HepG2 (cell line): ENCODE measurements around the gene DYTN. TPM values are rescaled to one million over a fixed set of nuclear protein-coding genes. Genes with fewer than 3 reads are reported as not detected.

Experiments used
- ATAC-seq: fragments of 200-7000 bp; cut with Tn5 transposase; 3 replicates; pipeline ENCODE4 v1.9.1; 2020; ENCODE audit warnings: mild to moderate bottlenecking, moderate library complexity
- BruUV-seq: library from RNA; stranded (reverse); fragments of 400-500 nt; replicated peaks from 2 replicates; lab custom pipeline; 2021; lab: Mats Ljungman, UMichigan
- CTCF ChIA-PET: fragments of 300-600 bp; formaldehyde crosslinking; extraction: SDS; loops from one replicate; lab custom pipeline; 2021; ENCODE audit warnings: low total read pairs, inconsistent platforms, low intra/inter-chr PET ratio; lab: Yijun Ruan, JAX
- POLR2A ChIA-PET: fragments of 350-600 bp; sonication (Branson Sonifier 250); formaldehyde crosslinking; loops from one replicate; lab custom pipeline; 2020; ENCODE audit warnings: antibody characterized with exemption, inconsistent platforms; lab: Yijun Ruan, JAX
- DNase-seq: peaks from one replicate; pipeline ENCODE4 v3.0.0-alpha.2; 2015; ENCODE audit warnings: low spot score
- FAIRE-seq: peaks from 3 replicates; lab custom pipeline; 2011; peaks lifted over from hg19 to GRCh38; lab: Jason Lieb, UNC
- H2AFZ ChIP-seq: one replicate; pipeline ENCODE4 v1.6.1; 2011; ENCODE audit warnings: low read length, inconsistent platforms
- H3K27ac ChIP-seq: fragments of 300-600 bp; 3 replicates; pipeline ENCODE4 v1.8.0; 2011; ENCODE audit warnings: mixed run types, mild to moderate bottlenecking, mixed read lengths, low read length, inconsistent platforms; ENCODE audit not compliant: insufficient read depth; ENCODE audit errors: extremely low read length
- H3K27me3 ChIP-seq, 2 experiments: fragments of 200-600 bp in 1 of 2; 2 replicates in 1 of 2; 3 replicates in 1 of 2; pipeline versions ENCODE4 v1.6.0 to v1.8.0; 2011; ENCODE audit warnings: low read length in 2 of 2, mild to moderate bottlenecking in 2 of 2, moderate library complexity in 2 of 2, inconsistent platforms in 1 of 2; ENCODE audit not compliant: insufficient read depth in 2 of 2, control insufficient read depth in 1 of 2
- H3K36me3 ChIP-seq, 2 experiments: fragments of 200-600 bp in 1 of 2; replicated peaks in 1 of 2; 2 replicates in 1 of 2; 3 replicates in 1 of 2; pipeline versions ENCODE4 v1.5.1 to v1.8.0; 2011; ENCODE audit warnings: low read length in 2 of 2, inconsistent platforms in 1 of 2; ENCODE audit not compliant: insufficient read depth in 2 of 2, control insufficient read depth in 1 of 2
- H3K4me1 ChIP-seq: 2 replicates; pipeline ENCODE4 v1.5.1; 2012; ENCODE audit warnings: low read length, inconsistent platforms; ENCODE audit not compliant: insufficient read depth
- H3K4me2 ChIP-seq: 2 replicates; pipeline ENCODE4 v1.6.0; 2011; ENCODE audit warnings: low read depth, low read length, inconsistent platforms
- H3K4me3 ChIP-seq, 3 experiments: fragments of 200-600 bp in 1 of 3; sonication (generic), shearing (Covaris generic) in 1 of 3; replicated peaks in 1 of 3; 2 replicates each; pipeline ENCODE4 v1.5.1; 2011 to 2016; ENCODE audit warnings: low read length in 3 of 3, inconsistent platforms in 2 of 3, low read depth in 2 of 3, mild to moderate bottlenecking in 2 of 3, control low read depth in 1 of 3, mixed read lengths in 1 of 3; ENCODE audit not compliant: insufficient read depth in 1 of 3
- H3K79me2 ChIP-seq: one replicate; pipeline ENCODE4 v1.6.1; 2011; ENCODE audit warnings: low read length, inconsistent platforms; ENCODE audit not compliant: insufficient read depth
- H3K9ac ChIP-seq: 2 replicates; pipeline ENCODE4 v1.6.0; 2011; ENCODE audit warnings: mild to moderate bottlenecking, low read depth, low read length, inconsistent platforms; ENCODE audit not compliant: insufficient read depth
- H3K9me3 ChIP-seq: 2 replicates; pipeline ENCODE4 v1.5.1; 2012; ENCODE audit warnings: mild to moderate bottlenecking, low read length
- H4K20me1 ChIP-seq: 2 replicates; pipeline ENCODE4 v1.6.0; 2011; ENCODE audit warnings: inconsistent platforms, mild to moderate bottlenecking, low read length, moderate library complexity; ENCODE audit not compliant: insufficient read depth
- ESRRA ChIP-seq: sonication (generic); formaldehyde crosslinking; IDR thresholded peaks from 2 replicates; pipeline ENCODE4 v1.5.1; 2020; ENCODE audit warnings: mild to moderate bottlenecking, low read depth, missing genetic modification reagents
- HDAC6 ChIP-seq: fragments of 200-600 bp; sonication (generic); IDR thresholded peaks from 2 replicates; pipeline ENCODE4 v1.7.0; 2017; ENCODE audit warnings: mild to moderate bottlenecking, antibody characterized with exemption, low read length, low read depth
- MAFK ChIP-seq, 2 experiments: IDR thresholded peaks in 1 of 2; conservative IDR thresholded peaks in 1 of 2; 2 replicates each; pipeline ENCODE4 v1.6.1; 2011; ENCODE audit warnings: improper control_type of control experiment in 2 of 2, low read length in 2 of 2
- NFE2L2 ChIP-seq: fragments of 150-350 bp; IDR thresholded peaks from 2 replicates; pipeline ENCODE4 v1.6.1; 2014; ENCODE audit warnings: low read length
- SMARCE1 ChIP-seq: fragments of 450-650 bp; IDR thresholded peaks from 2 replicates; pipeline ENCODE4 v1.6.1; 2017; ENCODE audit warnings: borderline replicate concordance
- ZNF256 ChIP-seq: sonication (generic); formaldehyde crosslinking; conservative IDR thresholded peaks from 2 replicates; pipeline ENCODE4 v1.4.0; 2020; ENCODE audit warnings: missing genetic modification reagents
- ZNF549 ChIP-seq: sonication (generic); formaldehyde crosslinking; IDR thresholded peaks from 2 replicates; pipeline ENCODE4 v1.5.0; 2020; ENCODE audit warnings: missing genetic modification reagents
- WGBS: methylation state at CpG from one replicate; pipeline ENCODE4 v1.1.6; 2017; ENCODE audit warnings: low lambda C conversion rate; 5-methylcytosine and 5-hydroxymethylcytosine counted together
- in situ Hi-C: cut with HindIII; loops from 2 replicates; pipeline ENCODE4 v1.10.0; 2017; ENCODE audit warnings: low pct_unique_long_range_greater_than_20kb; ENCODE audit not compliant: extremely low pct_ligation_motif_present
- intact Hi-C: fragments of 100-400 bp; cut with micrococcal nuclease; formaldehyde crosslinking; loops from one replicate; pipeline ENCODE4 v1.10.0; 2022; ENCODE audit not compliant: unreplicated experiment
- polyA plus RNA-seq, 8 experiments: library from polyadenylated mRNA; depleted of rRNA in 3 of 8; stranded (reverse) in 7 of 8; unstranded in 1 of 8; fragments of >200 nt; fragmentation: Illumina TruSeq in 4 of 8; extraction: Trizol in 4 of 8; gene quantifications; 2 replicates each; pipeline versions ENCODE4 v1.2.1 to v1.2.3, GENCODE V29; 2011 to 2016; ENCODE audit warnings: low read depth in 4 of 8, missing spikeins in 1 of 8, mixed read lengths in 1 of 8; ENCODE audit not compliant: insufficient read depth in 1 of 8
- total RNA-seq, 5 experiments: library from RNA; depleted of rRNA; stranded (reverse); fragments of >200 nt; fragmentation: Illumina TruSeq; extraction: Trizol; gene quantifications; 2 replicates each; pipeline ENCODE4 v1.2.3, GENCODE V29; 2016; ENCODE audit warnings: low read depth in 1 of 5
- TF ChIP-seq, protein P1 (sequence below): sonication (generic); formaldehyde crosslinking; IDR thresholded peaks from 2 replicates; pipeline ENCODE4 v1.9.0; 2021; ENCODE audit warnings: missing genetic modification reagents, borderline replicate concordance
- TF ChIP-seq, protein P2 (sequence below): IDR thresholded peaks from 2 replicates; pipeline ENCODE4 v1.6.1; 2016; ENCODE audit warnings: mild to moderate bottlenecking, missing biosample characterization, missing genetic modification reagents
- TF ChIP-seq, protein P3 (sequence below): sonication (generic); formaldehyde crosslinking; IDR thresholded peaks from 2 replicates; pipeline ENCODE4 v1.4.0; 2020; ENCODE audit warnings: missing genetic modification reagents

DYTN gene
- total and polyA plus RNA-seq, 2 of the 13 experiments (the other 11 are each of a cell fraction or from before 2014, with no cell fraction given): not detected

DNA sequence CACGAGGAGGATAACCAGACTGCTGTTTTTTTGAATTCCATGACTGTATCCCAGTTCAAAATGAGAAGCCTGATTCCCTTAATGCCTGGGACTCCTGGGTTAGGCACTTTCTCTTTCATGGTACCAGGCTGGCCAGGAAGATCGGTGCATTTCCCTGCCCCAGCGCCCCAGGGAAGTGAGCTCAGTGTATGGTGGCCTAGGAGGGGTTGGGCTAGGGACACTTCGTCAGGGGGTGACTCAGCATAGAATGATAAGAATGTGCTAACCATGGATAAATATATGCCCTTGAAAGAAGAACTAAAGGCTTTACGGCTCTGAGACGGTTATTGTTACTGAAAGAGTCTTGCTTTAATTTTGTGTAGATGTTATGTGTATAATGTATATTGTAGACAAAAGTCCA lies 103.4 kb downstream of the DYTN start:
- TF ChIP-seq NFE2L2 (peak; percentile 56; the same call in 1 of the 2 replicates), MAFK (conservative IDR thresholded peaks at IDR 0.05 in 1 of 2, IDR thresholded peaks at IDR 0.05 in 1 of 2; ENCODE audit: low read length in 2 of 2) (0 out of 4 replicates have a peak, but pooled peaks of 1 of the 2 experiments have one; percentile 16), SMARCE1 (no peak), ZNF256 (CRISPR knock-in tag) (no peak)
- POLR2A ChIA-PET: no interaction called here
- H4K20me1 ChIP-seq: no peaks in the 10 kb centered on the region
- no peak overlapping the region for H3K4me2 ChIP-seq
- H3K36me3 ChIP-seq: no peaks in the 10 kb centered on the region
- no TSS peak for BruUV-seq
- ATAC-seq (peak; percentile 61), DNase-seq (no peak), FAIRE-seq (no peak)
- H3K79me2 ChIP-seq: no peaks in the 10 kb centered on the region
- no peak overlapping the region for H3K9ac ChIP-seq
- intact Hi-C loops: no loop called here
- CTCF ChIA-PET: no interaction called here
- H3K4me1 ChIP-seq: no peaks in the 10 kb centered on the region
- WGBS: 11% methylated on average over 6 of the region's 6 CpGs
- in situ Hi-C loops: no loop called here
- H3K4me3 ChIP-seq: no peak overlapping the region
- no peak overlapping the region for H3K27ac ChIP-seq
- no peak overlapping the region for H2AFZ ChIP-seq
- no peaks in the 10 kb centered on the region for H3K9me3 ChIP-seq
- peaks cover 0 to 5% of the 10 kb centered on the region in 2 experiments; a peak in 1 of 5 replicates for H3K27me3 ChIP-seq

DNA sequence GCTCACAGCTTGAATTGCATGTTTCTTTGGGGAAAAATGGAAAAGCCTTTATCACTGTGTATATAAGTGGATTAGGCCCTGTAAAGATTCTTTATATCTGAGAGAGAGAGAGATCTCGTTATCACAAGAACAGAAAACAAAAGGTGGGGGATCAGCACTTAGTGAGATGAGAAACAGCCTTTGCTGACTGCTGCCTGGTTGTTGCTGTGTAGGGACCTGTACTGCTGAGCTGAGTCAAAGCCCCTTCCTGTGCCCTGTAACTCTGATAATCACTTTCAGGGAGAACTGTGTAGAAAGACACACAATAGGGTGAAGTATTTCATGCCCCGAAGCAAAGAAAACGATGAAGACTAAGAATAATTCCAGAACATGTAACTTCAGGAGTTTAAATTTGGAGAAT lies 106.5 kb downstream of the DYTN start:
- Histone ChIP-seq H3K36me3 (no peaks in the 10 kb centered on the region), H3K27ac (no peak overlapping the region), H3K4me3 (no peak overlapping the region), H3K27me3 (0 out of 5 replicates have a peak, but pooled peaks cover 0 to 8% of the 10 kb centered on the region in 2 experiments), H4K20me1 (no peaks in the 10 kb centered on the region), H3K9me3 (no peaks in the 10 kb centered on the region), H3K79me2 (no peaks in the 10 kb centered on the region), H3K4me1 (no peaks in the 10 kb centered on the region), H3K4me2 (no peak overlapping the region), H2AFZ (no peak overlapping the region), H3K9ac (no peak overlapping the region)
- WGBS: 1% methylated on average over 3 of the region's 3 CpGs
- intact Hi-C loops (no loop called here), in situ Hi-C loops (no loop called here)
- DNase-seq (no peak), FAIRE-seq (no peak), ATAC-seq (no peak)
- BruUV-seq: no TSS peak
- POLR2A ChIA-PET: no interaction called here
- CTCF ChIA-PET: no interaction called here
- TF ChIP-seq, protein P1, sequence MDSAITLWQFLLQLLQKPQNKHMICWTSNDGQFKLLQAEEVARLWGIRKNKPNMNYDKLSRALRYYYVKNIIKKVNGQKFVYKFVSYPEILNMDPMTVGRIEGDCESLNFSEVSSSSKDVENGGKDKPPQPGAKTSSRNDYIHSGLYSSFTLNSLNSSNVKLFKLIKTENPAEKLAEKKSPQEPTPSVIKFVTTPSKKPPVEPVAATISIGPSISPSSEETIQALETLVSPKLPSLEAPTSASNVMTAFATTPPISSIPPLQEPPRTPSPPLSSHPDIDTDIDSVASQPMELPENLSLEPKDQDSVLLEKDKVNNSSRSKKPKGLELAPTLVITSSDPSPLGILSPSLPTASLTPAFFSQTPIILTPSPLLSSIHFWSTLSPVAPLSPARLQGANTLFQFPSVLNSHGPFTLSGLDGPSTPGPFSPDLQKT (CRISPR knock-in tag): no peak
- TF ChIP-seq HDAC6 (no peak), ZNF549 (CRISPR knock-in tag) (no peak), ESRRA (no peak)
- TF ChIP-seq, protein P2, sequence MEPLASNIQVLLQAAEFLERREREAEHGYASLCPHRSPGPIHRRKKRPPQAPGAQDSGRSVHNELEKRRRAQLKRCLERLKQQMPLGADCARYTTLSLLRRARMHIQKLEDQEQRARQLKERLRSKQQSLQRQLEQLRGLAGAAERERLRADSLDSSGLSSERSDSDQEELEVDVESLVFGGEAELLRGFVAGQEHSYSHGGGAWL: no peak
- TF ChIP-seq, protein P3, sequence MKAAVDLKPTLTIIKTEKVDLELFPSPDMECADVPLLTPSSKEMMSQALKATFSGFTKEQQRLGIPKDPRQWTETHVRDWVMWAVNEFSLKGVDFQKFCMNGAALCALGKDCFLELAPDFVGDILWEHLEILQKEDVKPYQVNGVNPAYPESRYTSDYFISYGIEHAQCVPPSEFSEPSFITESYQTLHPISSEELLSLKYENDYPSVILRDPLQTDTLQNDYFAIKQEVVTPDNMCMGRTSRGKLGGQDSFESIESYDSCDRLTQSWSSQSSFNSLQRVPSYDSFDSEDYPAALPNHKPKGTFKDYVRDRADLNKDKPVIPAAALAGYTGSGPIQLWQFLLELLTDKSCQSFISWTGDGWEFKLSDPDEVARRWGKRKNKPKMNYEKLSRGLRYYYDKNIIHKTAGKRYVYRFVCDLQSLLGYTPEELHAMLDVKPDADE (CRISPR knock-in tag): no peak
